Testis (tissue), 2 donors: Measurements from ENCODE around the gene FAM174C.

Experiments used
- POLR2A ChIP-seq: fragments of 450-650 bp; IDR thresholded peaks from one replicate; pipeline ENCODE4 v1.6.1; 2017; ENCODE audit warnings: antibody characterized with exemption, mild to moderate bottlenecking, moderate library complexity
- TF ChIP-seq, protein P1 (sequence below), 3 experiments: fragments of 450-650 bp in 2 of 3; fragments of 200-600 bp in 1 of 3; sonication (generic) in 1 of 3; IDR thresholded peaks; one replicate each; pipeline ENCODE4 v1.5.1; 2016 to 2019; ENCODE audit warnings: antibody characterized with exemption in 3 of 3, mild to moderate bottlenecking in 2 of 3, moderate library complexity in 1 of 3

DNA sequence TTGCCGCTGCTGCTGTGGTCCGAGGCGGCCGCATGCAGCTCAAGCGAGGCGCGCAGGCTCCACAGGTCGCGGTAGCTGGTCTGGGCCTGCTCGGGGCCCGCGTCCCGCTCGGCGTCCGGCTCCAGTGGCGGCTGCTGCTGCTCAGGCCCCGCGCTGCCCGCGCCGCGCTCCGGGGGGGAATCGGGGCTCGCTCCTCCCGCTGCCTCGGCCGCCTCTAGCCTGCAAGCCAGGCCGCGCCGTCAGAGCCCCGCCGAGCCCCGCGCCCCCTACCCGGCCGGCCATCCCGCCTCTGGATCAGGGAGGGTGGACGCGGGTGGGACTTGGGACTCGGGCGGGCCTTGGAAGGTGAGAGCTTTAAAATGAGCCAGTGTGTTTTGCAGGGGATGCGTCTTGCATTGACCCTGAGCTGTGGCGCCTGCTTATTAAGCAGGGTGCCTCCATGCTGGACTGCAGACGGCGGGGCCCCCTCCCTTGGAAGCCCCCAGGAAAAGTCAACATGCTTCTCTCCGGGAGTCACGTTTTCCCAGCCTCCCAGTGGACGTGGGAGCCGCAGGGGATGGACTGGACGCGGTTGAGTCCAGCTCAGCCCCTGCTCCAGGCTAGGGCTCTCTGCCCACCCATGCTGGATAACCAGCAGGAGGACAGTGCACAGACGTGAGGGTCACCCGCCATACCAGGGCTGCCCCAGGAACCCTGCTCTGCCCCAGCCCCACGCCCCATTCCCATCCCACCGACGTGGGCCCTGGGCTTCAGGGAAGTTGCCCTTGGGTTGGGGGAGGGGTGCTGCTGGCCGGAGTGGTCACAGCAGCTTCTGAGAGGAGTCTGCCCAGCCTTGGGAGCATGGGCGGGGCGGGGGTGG lies 45.2 kb upstream of the FAM174C start:
- TF ChIP-seq, protein P1, sequence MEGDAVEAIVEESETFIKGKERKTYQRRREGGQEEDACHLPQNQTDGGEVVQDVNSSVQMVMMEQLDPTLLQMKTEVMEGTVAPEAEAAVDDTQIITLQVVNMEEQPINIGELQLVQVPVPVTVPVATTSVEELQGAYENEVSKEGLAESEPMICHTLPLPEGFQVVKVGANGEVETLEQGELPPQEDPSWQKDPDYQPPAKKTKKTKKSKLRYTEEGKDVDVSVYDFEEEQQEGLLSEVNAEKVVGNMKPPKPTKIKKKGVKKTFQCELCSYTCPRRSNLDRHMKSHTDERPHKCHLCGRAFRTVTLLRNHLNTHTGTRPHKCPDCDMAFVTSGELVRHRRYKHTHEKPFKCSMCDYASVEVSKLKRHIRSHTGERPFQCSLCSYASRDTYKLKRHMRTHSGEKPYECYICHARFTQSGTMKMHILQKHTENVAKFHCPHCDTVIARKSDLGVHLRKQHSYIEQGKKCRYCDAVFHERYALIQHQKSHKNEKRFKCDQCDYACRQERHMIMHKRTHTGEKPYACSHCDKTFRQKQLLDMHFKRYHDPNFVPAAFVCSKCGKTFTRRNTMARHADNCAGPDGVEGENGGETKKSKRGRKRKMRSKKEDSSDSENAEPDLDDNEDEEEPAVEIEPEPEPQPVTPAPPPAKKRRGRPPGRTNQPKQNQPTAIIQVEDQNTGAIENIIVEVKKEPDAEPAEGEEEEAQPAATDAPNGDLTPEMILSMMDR (IDR thresholded peaks at IDR 0.05): no peak
- no peak for TF ChIP-seq POLR2A
